Measurements from ENCODE around the gene TRIM7. TPM values are rescaled to one million over a fixed set of nuclear protein-coding genes. Genes with fewer than 3 reads are reported as not detected.

The TRIM7 gene
- total RNA-seq, 1 experiment from 2014 or later = 25.8 TPM

DNA sequence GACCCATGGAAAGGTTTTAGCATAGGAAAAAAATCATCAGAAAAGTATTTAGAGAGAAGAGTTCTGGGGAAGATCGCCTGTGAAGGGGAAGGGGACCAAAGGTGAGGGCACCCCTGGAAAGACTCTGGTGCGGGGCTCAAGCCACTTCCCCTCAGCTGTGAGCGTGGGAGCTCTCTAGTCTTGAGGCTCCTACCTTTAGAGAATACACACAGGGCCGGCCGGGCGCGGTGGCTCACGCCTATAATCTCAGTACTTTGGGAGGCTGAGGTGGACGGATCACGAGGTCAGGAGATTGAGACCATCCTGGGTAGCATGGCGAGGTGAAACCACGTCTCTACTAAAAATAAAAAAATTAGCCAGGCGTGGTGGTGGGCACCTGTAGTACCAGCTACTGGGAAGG is 25.0 kb upstream of the TRIM7 start:
- in situ Hi-C loops (cut with HindIII; ENCODE audit: low pct_unique_long_range_greater_than_20kb, low sequenced_read_pairs) = no loop called here

GRCh38 chr5:181224390-181225229 is 19.6 kb upstream of the TRIM7 start:
- ChIA-PET POLR2A (no interaction called here), CTCF (no interaction called here)
- peaks cover 21% of the 10 kb centered on the region for H3K4me1 ChIP-seq (ENCODE audit: control insufficient read depth, insufficient read depth, low read length)
- peak overlapping the region; percentile 96 for H3K27ac ChIP-seq (ENCODE audit: low read length)
- no TSS peak for BruUV-seq (replicated peaks)
- peak overlapping the region; percentile 77 to 83 for H3K4me3 ChIP-seq (ENCODE audit: low read depth in 2 of 2, low read length in 2 of 2)
- in situ Hi-C loops (cut with HindIII; ENCODE audit: low pct_unique_long_range_greater_than_20kb, low sequenced_read_pairs) = no loop called here
- H3K9me3 ChIP-seq (ENCODE audit: control insufficient read depth, insufficient read depth, low read depth, low read length) = no peaks in the 10 kb centered on the region
- no peak for ATAC-seq
- intact Hi-C loops (cut with micrococcal nuclease; ENCODE audit: unreplicated experiment) = no loop called here
- H3K27me3 ChIP-seq (ENCODE audit: control insufficient read depth, insufficient read depth, low read length) = no peaks in the 10 kb centered on the region
- no peak for DNase-seq (ENCODE audit: low read depth, low spot score)
- H3K36me3 ChIP-seq (ENCODE audit: control insufficient read depth, insufficient read depth, low read length) = no peaks in the 10 kb centered on the region; the same call in 1 of the 2 replicates
- TF ChIP-seq SIN3A (IDR thresholded peaks at IDR 0.05; ENCODE audit: borderline replicate concordance, insufficient read depth, low read depth, low read length) (no peak), POLR2AphosphoS5 (IDR thresholded peaks at IDR 0.05; ENCODE audit: low read depth, low read length) (no peak), CTCF (IDR thresholded peaks at IDR 0.05) (no peak), REST (IDR thresholded peaks at IDR 0.05; ENCODE audit: insufficient read depth in 1 of 2, low read depth in 2 of 2, low read length in 1 of 2) (no peak), TCF7L2 (IDR thresholded peaks at IDR 0.05; ENCODE audit: low read depth, low read length) (no peak)

More for the DNA sequence above, 25.0 kb upstream of the TRIM7 start:
- Histone ChIP-seq H3K27me3 (ENCODE audit: control insufficient read depth, insufficient read depth, low read length) (no peaks in the 10 kb centered on the region), H3K4me3 (ENCODE audit: low read depth in 2 of 2, low read length in 2 of 2) (no peak overlapping the region), H3K9me3 (ENCODE audit: control insufficient read depth, insufficient read depth, low read depth, low read length) (no peaks in the 10 kb centered on the region), H3K36me3 (ENCODE audit: control insufficient read depth, insufficient read depth, low read length) (no peaks in the 10 kb centered on the region), H3K4me1 (ENCODE audit: control insufficient read depth, insufficient read depth, low read length) (peaks cover 8% of the 10 kb centered on the region), H3K27ac (ENCODE audit: low read length) (no peak overlapping the region)
- TF ChIP-seq SIN3A (IDR thresholded peaks at IDR 0.05; ENCODE audit: borderline replicate concordance, insufficient read depth, low read depth, low read length) (no peak), POLR2AphosphoS5 (IDR thresholded peaks at IDR 0.05; ENCODE audit: low read depth, low read length) (no peak)
- intact Hi-C loops (cut with micrococcal nuclease; ENCODE audit: unreplicated experiment) = no loop called here
- POLR2A ChIA-PET = no interaction called here
- ATAC-seq (no peak), DNase-seq (ENCODE audit: low read depth, low spot score) (no peak)
- no TSS peak for BruUV-seq (replicated peaks)
- CTCF ChIA-PET = no interaction called here
